HG03135 (cell line): Measurements from ENCODE around the gene RERE.

Source experiments
- ATAC-seq: cut with Tn5 transposase; IDR thresholded peaks from one replicate; pipeline ENCODE4 v1.9.1; 2021; ENCODE audit warnings: mild to moderate bottlenecking, moderate library complexity; ENCODE audit not compliant: unreplicated experiment

RERE gene

GRCh38 chr1:8589571-8589970 lies 227.9 kb downstream of the RERE start:
- no peak for ATAC-seq

- ATAC-seq = no peak
Observed at GRCh38 chr1:8587784-8588183, 229.7 kb downstream of the RERE start.

DNA sequence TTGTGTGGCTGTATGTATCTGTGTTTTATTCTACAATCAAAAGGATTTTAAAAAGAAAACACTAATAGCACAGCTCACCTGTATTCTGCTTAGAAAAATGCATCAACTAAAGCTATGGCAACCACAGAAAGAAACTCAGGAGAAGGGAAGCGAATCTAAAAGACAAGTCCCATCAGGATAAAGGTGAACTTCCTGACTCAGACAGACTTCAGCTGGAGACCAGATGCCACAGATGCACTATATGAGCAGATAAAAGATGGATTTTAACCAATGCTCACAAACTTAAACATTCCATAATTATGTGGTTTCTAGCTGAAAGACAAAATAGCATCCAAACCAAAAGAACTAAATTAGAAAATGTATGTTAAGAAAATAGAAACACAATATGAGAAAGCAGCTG lies 231.0 kb downstream of the RERE start:
- no peak for ATAC-seq

DNA sequence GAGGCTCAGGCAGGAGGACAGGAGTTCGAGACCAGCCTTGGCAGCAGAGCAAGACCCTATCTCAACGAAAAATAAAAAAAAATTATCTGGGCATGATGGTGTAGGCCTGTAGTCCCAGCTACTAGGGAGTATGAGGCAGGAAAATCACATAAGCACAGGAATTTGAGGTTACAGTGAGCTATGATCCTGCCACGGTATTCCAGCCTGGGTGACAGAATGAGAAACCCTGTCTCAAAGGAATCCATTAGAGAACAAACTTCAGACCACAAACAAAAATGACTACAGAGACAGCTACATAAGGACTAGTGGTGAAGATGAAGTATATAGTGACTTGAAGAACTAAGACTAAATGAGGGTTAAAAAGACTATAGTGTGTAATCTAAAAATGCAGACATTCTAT lies 233.1 kb downstream of the RERE start:
- ATAC-seq = no peak

DNA sequence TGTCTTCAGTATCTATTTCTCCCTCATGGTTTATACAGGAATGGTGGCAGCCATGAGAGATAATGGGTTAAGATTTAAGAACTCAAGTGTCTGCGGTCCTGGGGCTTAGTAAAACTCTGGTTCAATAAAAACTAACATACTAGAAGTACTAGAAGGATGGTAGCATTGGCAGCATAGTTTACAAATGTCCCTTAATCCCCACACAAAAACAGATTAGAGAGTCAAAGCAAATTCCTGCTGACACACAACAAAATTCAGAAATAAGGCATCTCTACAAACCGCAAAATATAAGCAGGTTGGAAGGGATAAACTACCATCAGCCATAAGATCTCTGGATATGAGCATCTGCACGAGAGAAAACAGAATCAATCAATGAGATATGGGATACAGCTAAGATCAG lies 234.4 kb downstream of the RERE start:
- ATAC-seq = no peak

- ATAC-seq = no peak
Observed at GRCh38 chr1:8580566-8580965, 236.9 kb downstream of the RERE start.

DNA sequence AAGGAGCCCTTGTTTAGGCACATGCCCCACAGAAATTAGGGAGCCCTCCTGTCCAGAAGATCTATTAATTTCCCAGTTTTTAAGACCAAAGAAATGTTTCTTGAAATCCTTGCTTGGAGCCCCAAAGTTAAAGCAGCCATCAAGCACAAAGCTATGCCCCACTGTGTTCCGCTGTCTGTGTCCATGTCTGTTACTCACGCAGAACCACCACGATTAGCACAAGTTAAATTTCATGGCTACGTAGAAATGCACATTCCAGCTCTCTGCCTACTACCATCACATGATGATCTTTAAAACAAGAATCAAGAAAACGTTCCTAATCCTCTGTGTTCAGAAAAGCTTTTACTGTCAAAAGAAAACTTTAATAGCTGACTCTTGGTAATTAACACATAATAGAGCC lies 238.5 kb downstream of the RERE start:
- ATAC-seq = no peak

DNA sequence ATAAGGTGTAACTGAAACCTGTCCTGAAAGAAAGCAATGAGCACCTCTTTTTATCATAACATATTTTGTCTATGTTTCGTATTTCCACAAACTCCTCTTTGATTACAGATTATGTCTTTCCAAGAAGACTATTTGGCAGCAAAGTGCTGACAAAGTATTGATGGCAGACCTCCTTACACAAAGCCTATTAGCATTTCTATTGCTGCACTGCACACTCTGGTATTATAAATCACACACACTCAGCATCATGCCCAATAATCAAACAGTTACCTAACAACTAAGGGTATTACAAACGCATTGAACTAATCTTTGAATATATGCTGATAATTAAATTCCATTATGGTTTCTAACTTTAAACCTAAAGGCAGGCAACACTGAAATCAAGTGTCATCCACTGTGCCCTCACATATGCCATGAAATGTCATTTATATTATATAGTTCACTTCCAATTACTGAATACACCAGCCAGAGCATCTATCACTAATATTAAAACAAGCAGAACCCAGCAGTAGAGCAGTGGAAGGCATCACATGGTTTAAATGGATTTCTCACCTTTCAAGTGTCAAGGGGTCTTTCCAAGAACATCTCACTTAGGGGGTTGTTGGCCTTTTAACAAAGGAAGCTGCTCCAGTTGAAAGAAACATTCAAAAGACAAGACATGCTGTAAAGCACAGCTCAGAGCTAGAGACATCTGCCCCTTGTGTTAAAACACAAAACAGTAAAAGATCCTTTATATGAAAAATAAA lies 239.1 kb downstream of the RERE start:
- no peak for ATAC-seq

DNA sequence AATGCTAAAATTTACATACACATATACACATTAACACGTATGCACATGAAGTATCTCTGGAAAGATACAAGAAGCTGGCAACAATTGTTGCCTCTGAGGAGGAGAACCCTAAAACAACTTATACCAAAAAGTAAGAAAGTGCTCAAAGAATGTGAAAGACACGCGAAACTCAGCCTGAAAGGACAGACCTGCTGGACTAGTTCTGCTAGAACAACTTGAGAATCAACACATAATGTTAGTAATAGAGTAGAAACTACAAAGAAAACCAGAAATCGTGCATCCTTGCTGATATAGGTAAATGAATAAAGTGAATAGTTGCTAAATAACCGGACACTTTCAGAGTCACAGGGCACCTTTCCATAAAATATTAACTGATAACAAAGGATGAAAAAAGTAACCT lies 242.5 kb downstream of the RERE start:
- no peak for ATAC-seq

- no peak for ATAC-seq
Observed at GRCh38 chr1:8572106-8572505, 245.3 kb downstream of the RERE start.

DNA sequence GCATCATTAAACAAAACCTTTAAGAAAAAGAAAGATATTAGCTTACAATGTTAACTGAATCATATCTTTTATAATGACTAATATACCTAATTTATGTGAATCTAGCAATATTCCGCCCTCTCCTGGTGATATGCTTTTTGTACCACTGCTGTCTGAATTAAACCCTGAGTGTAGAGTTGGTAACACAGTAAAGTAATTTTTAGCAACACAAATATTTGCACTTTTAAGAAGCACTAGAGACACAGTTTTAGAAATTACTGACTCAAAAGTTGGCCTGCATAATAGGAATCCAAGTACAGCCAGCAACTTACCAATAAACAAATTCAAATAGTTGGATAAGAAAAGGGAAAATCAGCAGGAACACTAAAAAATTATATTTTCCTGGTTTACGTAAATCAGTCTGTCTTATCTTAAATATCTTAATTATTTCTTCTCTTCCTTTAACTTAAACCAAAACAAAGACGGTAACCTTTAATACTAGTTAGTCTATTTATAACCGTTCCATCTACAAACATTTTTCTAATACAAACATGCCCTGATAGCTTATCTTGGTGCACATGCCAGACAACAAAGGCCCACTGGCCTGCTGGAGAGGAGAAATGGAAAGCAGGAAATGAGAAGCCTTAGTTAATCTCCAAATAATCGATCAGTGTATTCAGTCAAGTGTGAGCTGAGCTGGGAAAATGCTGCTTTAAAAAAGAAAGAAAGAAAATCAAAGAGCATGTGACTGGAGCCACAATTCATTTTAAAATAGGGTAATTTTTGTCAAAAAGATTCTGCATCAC lies 246.0 kb downstream of the RERE start:
- ATAC-seq = no peak

DNA sequence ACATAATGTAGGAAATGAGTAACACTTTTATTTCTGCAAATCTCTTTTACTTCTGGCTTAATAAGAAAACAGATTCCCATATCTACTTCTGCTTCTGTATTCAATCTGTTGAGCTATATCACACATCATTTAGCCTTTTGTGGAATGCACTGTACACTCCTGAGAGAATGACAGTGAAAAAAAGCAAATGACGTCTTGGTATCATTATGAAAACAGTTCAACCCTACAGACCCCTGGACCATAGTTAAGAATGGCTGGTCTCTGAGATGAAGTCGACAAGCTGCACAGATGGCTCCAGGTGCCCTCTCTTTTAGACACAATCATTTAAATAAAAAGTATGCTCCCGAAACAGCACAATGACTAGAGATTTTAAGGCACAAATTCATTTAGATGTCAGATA lies 247.0 kb downstream of the RERE start:
- ATAC-seq = no peak

GRCh38 chr1:8569242-8569641 lies 248.2 kb downstream of the RERE start:
- no peak for ATAC-seq

DNA sequence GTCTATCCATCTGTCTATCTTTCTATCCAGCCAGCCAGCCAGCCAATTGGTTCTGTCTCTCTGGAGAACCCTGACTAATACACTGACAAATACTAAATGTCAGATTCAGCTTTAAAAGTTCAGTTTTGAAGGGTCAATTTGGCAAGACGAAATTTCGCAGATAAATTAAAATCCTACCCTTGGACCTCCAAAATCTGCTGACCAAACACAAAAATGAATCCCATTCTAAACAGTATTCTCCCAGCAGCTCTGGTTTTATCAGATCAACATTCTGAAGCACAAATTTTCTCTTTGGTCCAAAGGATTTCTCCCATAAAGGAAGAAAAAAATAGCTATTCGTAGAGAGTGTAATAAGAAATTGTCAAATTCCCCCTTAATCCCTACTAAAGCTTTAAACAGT lies 248.6 kb downstream of the RERE start:
- ATAC-seq = no peak

DNA sequence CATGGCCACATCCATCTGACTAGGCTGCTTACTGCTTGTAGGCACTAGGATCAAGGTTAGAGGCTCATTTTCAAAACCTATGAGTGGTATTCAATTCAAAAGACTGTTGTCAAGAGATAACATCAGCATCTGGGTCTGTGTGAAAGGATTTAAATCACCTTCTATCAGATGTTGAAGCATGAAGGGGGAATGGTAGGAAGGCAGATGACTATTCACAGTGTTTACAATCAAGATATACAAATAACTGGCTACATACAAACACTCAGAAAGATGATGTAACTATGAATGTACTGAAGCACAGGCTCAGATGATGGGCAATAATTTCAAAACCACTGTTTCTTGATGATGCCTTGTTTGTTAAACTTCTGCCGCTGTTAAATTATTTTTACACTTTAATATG lies 250.3 kb downstream of the RERE start:
- ATAC-seq = no peak

DNA sequence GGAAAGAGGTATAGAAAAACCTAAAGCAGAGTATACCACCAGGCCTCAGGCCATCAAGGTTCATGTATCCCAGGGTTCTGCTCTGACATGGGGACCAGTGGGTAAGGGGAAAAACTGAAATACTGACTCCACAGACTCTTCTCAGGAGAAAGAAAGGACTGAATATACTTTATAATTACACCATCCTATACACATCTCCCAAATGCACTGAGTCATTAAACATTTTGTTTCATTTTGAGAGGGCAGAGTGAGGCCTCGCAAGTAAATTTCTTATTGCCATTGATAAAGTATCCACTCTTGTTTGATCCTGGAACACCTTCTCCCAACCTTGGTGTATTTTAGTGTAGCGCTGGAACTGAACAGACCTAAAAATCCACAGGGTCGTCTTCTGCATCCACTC lies 251.6 kb downstream of the RERE start:
- no peak for ATAC-seq

DNA sequence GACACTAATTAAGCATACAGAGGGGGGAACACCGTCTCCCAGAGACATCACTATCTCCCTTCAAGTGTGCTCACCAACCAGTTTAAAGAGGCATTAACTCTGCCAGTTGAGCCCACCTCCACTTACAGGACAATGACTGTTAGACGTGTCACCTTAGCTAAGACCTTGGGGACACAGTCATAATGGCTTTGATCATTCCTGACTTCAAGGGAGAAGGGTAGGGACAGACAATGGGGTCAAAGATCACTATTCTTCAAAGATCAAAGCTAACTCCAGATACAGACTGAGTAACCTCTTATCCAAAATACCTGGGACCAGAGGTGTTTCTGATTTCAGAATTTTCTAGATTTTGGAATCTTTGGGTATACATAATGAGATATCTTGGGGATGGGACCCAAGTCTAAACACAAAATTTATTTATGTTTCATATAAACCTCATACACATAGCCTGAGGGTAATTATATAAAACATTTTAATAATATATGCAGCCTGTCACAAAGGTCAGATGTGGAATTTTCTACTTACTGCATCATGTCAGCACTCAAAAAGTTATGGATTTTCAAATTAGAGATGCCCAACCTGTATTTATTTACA lies 253.4 kb downstream of the RERE start:
- no peak for ATAC-seq

- no peak for ATAC-seq
Observed at GRCh38 chr1:8562881-8563865, 254.3 kb downstream of the RERE start.

GRCh38 chr1:8562222-8562621 lies 255.2 kb downstream of the RERE start:
- ATAC-seq = no peak

- ATAC-seq = no peak
Observed at GRCh38 chr1:8560611-8561544, 256.6 kb downstream of the RERE start.
